Hepatocyte (in vitro differentiated cells): ENCODE data around the gene FNBP1L. TPM values are rescaled to one million over a fixed set of nuclear protein-coding genes. Genes with fewer than 3 reads are reported as not detected.

Experiments
- DNase-seq: peaks from one replicate; pipeline ENCODE4 v3.0.0-alpha.2; 2016; ENCODE audit warnings: low spot score
- H2AFZ ChIP-seq: fragments of 200-600 bp; sonication (generic); 2 replicates; pipeline ENCODE4 v1.6.0; 2016; ENCODE audit warnings: antibody characterized with exemption, mild to moderate bottlenecking
- H3K27ac ChIP-seq: fragments of 200-600 bp; sonication (generic); 2 replicates; pipeline ENCODE4 v1.5.1; 2016; ENCODE audit warnings: mild to moderate bottlenecking
- H3K27me3 ChIP-seq: fragments of 200-600 bp; sonication (generic); 2 replicates; pipeline ENCODE4 v1.6.1; 2016
- H3K36me3 ChIP-seq: fragments of 200-600 bp; sonication (generic); replicated peaks from 2 replicates; pipeline ENCODE4 v1.5.1; 2016; ENCODE audit warnings: low read depth; ENCODE audit not compliant: insufficient read depth
- H3K4me1 ChIP-seq: fragments of 200-600 bp; sonication (generic); 2 replicates; pipeline ENCODE4 v1.5.1; 2016; ENCODE audit warnings: mild to moderate bottlenecking, moderate library complexity; ENCODE audit not compliant: insufficient read depth
- H3K4me2 ChIP-seq: fragments of 200-600 bp; sonication (generic); 2 replicates; pipeline ENCODE4 v1.6.0; 2016
- H3K4me3 ChIP-seq: fragments of 200-600 bp; sonication (generic); 2 replicates; pipeline ENCODE4 v1.5.1; 2016; ENCODE audit warnings: mild to moderate bottlenecking
- H3K79me2 ChIP-seq: fragments of 200-600 bp; sonication (generic); 2 replicates; pipeline ENCODE4 v1.6.0; 2017; ENCODE audit warnings: mild to moderate bottlenecking
- H3K9me2 ChIP-seq: fragments of 200-600 bp; sonication (generic); replicated peaks from 2 replicates; pipeline ENCODE4 v1.6.0; 2017; ENCODE audit warnings: mild to moderate bottlenecking; ENCODE audit not compliant: insufficient read depth
- H3K9me3 ChIP-seq: fragments of 200-600 bp; sonication (generic); 2 replicates; pipeline ENCODE4 v1.5.1; 2016; ENCODE audit warnings: low read depth, mild to moderate bottlenecking
- H4K20me1 ChIP-seq: fragments of 200-600 bp; sonication (generic); 2 replicates; pipeline ENCODE4 v1.6.0; 2016; ENCODE audit warnings: mild to moderate bottlenecking; ENCODE audit not compliant: insufficient read depth, poor library complexity, severe bottlenecking
- EZH2 ChIP-seq: fragments of 200-600 bp; sonication (generic); IDR thresholded peaks from 2 replicates; pipeline ENCODE4 v1.6.1; 2016; ENCODE audit warnings: antibody characterized with exemption, mild to moderate bottlenecking, borderline replicate concordance
- EZH2phosphoT487 ChIP-seq: fragments of 200-600 bp; sonication (generic); IDR thresholded peaks from one replicate; pipeline ENCODE4 v1.6.1; 2018; ENCODE audit warnings: antibody characterized with exemption, mild to moderate bottlenecking, low read depth, moderate library complexity; ENCODE audit not compliant: unreplicated experiment, severe bottlenecking
- WGBS: methylation state at CpG from one replicate; pipeline ENCODE4 v1.1.6; 2016; ENCODE audit warnings: low lambda C conversion rate; ENCODE audit errors: missing lambda C conversion rate; 5-methylcytosine and 5-hydroxymethylcytosine counted together
- polyA plus RNA-seq: library from polyadenylated mRNA; unstranded; fragments of >200 nt; fragmentation: Nextera tagmentation; extraction: Ambion mirVana; gene quantifications from 2 replicates; pipeline ENCODE4 v1.2.1, GENCODE V29; 2016
- total RNA-seq: library from RNA; depleted of rRNA; stranded (reverse); fragments of >200 nt; gene quantifications from 2 replicates; pipeline ENCODE4 v1.2.3, GENCODE V29; 2014
- TF ChIP-seq, protein P1 (sequence below): fragments of 200-600 bp; sonication (generic); IDR thresholded peaks from 2 replicates; pipeline ENCODE4 v1.5.1; 2016; ENCODE audit warnings: antibody characterized with exemption, mild to moderate bottlenecking; ENCODE audit not compliant: poor library complexity

FNBP1L gene
- total and polyA plus RNA-seq, 2 experiments from 2014 or later, result 46.8 to 98.8 TPM

DNA sequence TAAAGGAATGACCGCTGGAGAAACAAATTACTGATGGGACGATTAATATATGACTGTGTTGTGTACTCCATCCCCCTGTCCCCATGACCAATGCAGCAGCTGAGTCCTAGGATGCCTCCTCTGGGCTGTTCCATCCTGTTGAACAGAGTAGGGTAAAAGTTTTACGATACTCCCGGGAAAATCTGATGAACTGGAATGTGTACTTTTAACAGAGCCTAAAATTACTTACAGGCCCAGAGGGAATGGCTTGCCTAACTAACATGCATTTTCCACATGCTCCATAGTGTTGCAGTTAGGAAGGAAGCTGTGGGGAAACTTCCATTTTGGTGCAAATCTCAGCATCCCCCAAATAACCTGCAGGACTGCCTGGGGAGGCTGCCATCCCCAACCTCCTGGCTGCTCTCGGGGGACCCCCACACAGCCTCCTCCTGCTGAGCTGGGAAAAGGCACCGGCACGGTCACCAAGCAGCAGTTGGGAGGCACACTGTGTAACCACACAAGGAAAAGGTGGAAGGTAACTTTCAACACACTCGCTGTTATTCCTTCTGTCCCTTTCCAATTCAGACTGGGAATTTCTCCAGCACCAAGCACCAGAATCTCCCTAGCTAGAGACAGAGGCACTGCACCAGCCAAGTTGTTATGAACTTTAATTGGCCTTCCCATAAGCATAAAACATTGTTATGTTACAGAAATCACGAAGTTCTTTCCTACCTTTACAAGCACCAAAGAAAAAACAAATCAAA, 136.5 kb downstream of the FNBP1L start:
- 45% methylated on average over 9 of the region's 9 CpGs for WGBS
- no peak overlapping the region for H2AFZ ChIP-seq
- no peaks in the 10 kb centered on the region for H3K9me3 ChIP-seq
- H3K4me1 ChIP-seq, result peaks cover 67% of the 10 kb centered on the region
- H3K9me2 ChIP-seq, result no peaks in the 10 kb centered on the region
- H3K4me2 ChIP-seq, result peak overlapping the region; percentile 66
- TF ChIP-seq, protein P1, sequence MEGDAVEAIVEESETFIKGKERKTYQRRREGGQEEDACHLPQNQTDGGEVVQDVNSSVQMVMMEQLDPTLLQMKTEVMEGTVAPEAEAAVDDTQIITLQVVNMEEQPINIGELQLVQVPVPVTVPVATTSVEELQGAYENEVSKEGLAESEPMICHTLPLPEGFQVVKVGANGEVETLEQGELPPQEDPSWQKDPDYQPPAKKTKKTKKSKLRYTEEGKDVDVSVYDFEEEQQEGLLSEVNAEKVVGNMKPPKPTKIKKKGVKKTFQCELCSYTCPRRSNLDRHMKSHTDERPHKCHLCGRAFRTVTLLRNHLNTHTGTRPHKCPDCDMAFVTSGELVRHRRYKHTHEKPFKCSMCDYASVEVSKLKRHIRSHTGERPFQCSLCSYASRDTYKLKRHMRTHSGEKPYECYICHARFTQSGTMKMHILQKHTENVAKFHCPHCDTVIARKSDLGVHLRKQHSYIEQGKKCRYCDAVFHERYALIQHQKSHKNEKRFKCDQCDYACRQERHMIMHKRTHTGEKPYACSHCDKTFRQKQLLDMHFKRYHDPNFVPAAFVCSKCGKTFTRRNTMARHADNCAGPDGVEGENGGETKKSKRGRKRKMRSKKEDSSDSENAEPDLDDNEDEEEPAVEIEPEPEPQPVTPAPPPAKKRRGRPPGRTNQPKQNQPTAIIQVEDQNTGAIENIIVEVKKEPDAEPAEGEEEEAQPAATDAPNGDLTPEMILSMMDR, result peak; percentile 5
- TF ChIP-seq EZH2 (no peak), EZH2phosphoT487 (no peak)
- peak overlapping the region; percentile 94 for H3K27ac ChIP-seq
- no peak overlapping the region for H3K4me3 ChIP-seq
- no peaks in the 10 kb centered on the region for H3K36me3 ChIP-seq
- H3K79me2 ChIP-seq, result peaks cover 17% of the 10 kb centered on the region
- H3K27me3 ChIP-seq, result no peaks in the 10 kb centered on the region
- no peaks in the 10 kb centered on the region for H4K20me1 ChIP-seq
- DNase-seq, result peak; percentile 37

DNA sequence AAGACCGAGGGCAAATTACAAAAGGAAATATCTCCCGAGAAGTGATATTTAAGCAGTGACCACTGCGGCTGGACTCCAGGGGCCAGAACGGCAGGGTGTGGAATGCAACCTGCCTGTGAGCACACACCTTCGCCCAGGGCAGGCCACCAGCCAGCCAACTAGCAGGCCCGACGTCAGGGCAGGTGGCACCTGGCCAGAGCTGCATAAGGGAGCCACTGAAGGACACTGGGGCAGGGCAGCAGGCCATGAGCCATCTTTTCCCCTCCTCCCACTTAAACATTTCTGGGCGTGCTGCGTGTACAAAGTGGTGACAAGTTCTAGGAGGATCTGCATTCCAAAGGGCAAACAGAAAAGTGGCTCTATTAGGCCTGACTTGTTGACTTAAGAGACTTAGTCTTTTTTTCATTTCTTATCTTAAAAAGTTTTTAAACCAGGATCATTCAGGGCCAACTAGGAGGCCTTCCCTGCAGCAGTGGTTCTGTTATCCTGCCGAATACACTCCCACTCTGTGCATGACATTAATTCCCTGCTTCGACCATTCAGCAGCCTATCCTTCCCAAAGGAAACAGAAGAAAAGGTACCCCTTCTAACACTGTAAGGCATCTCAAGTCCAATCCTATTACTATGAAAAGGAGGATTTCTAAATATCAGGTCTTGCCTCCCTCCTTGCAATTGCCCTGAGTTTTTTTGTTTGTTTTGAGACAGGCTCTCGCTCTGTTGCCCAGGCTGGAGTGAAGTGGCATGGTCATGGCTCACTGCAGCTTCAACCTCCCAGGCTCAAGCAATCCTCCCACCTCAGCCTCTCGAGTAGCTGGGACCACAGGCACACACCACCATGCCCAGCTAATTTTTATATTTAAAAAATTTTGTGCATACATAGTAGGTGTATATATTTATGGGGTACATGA, 137.4 kb downstream of the FNBP1L start:
- peak; percentile 92 for DNase-seq
- Histone ChIP-seq H3K4me2 (peak overlapping the region; percentile 66), H3K27me3 (no peaks in the 10 kb centered on the region), H3K9me2 (no peaks in the 10 kb centered on the region), H3K9me3 (no peaks in the 10 kb centered on the region), H3K79me2 (peaks cover 22% of the 10 kb centered on the region), H3K4me3 (no peak overlapping the region), H3K27ac (peak overlapping the region; percentile 94), H4K20me1 (no peaks in the 10 kb centered on the region), H3K36me3 (no peaks in the 10 kb centered on the region), H3K4me1 (peaks cover 59% of the 10 kb centered on the region), H2AFZ (no peak overlapping the region)
- 36% methylated on average over 13 of the region's 13 CpGs for WGBS
- TF ChIP-seq EZH2 (no peak), EZH2phosphoT487 (no peak)
- TF ChIP-seq, protein P1, result no peak

DNA sequence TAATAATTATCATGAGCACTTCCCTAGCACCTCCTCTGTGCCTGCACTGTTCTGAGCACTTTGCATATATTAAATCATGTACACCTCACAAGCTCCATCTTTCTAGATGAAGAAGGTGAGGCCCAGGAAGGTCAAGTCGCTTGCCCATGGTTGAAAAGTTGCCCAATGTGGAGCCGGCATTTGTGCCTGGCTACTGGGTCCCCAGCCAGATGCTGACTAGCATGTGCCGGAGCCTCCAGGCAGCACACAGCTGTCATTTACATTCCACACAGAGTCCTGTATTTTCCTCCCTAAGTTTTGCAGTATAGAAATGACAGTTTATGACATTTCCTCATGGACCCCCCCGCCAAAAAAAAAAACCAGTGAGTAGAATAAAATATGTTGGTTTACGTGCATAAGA, 139.4 kb downstream of the FNBP1L start:
- H3K9me3 ChIP-seq, result no peaks in the 10 kb centered on the region
- no peaks in the 10 kb centered on the region for H3K27me3 ChIP-seq
- TF ChIP-seq EZH2 (no peak), EZH2phosphoT487 (no peak)
- TF ChIP-seq, protein P1, result no peak
- H3K36me3 ChIP-seq, result no peaks in the 10 kb centered on the region
- no peak overlapping the region for H3K4me3 ChIP-seq
- DNase-seq, result no peak
- H3K4me1 ChIP-seq, result peaks cover 53% of the 10 kb centered on the region
- no peak overlapping the region for H2AFZ ChIP-seq
- H3K27ac ChIP-seq, result peak overlapping the region; percentile 94
- H3K9me2 ChIP-seq, result no peaks in the 10 kb centered on the region
- H3K79me2 ChIP-seq, result peaks cover 22% of the 10 kb centered on the region
- H3K4me2 ChIP-seq, result no peak overlapping the region
- no peaks in the 10 kb centered on the region for H4K20me1 ChIP-seq
- 81% methylated on average over 5 of the region's 5 CpGs for WGBS
